Thoracic aorta (tissue), 2 donors: ENCODE measurements around the gene PDIA6. TPM values are rescaled to one million over a fixed set of nuclear protein-coding genes. Genes with fewer than 3 reads are reported as not detected.

Experiments used
- ATAC-seq: fragments of 150-250 bp; one replicate; pipeline ENCODE4 v1.8.0; 2017; ENCODE audit warnings: low read depth; ENCODE audit not compliant: insufficient number of reproducible peaks, low FRiP score
- DNase-seq: peaks from one replicate; pipeline ENCODE4 v3.0.0-alpha.2; 2020; ENCODE audit warnings: low spot score
- H3K27ac ChIP-seq, 2 donors: fragments of 200-600 bp; sonication (generic); 1 replicate in 1 of 2; 2 replicates in 1 of 2; pipeline ENCODE4 v1.5.1; 2016; ENCODE audit warnings: mild to moderate bottlenecking in 2 of 2, moderate library complexity in 2 of 2
- H3K27me3 ChIP-seq: fragments of 200-600 bp; sonication (generic); replicated peaks from 2 replicates; pipeline ENCODE4 v1.6.0; 2016; ENCODE audit warnings: mild to moderate bottlenecking; ENCODE audit not compliant: insufficient read depth
- H3K36me3 ChIP-seq: fragments of 200-600 bp; sonication (generic); one replicate; pipeline ENCODE4 v1.5.1; 2016
- H3K4me1 ChIP-seq, 2 donors: fragments of 200-600 bp; sonication (generic); 1 replicate in 1 of 2; 2 replicates in 1 of 2; pipeline versions ENCODE4 v1.5.1 to v1.6.0; 2016; ENCODE audit warnings: low read depth in 2 of 2, mild to moderate bottlenecking in 1 of 2; ENCODE audit not compliant: control insufficient read depth in 1 of 2
- H3K4me3 ChIP-seq: fragments of 200-600 bp; sonication (generic); 2 replicates; pipeline ENCODE4 v1.5.1; 2016; ENCODE audit warnings: mild to moderate bottlenecking
- H3K9me3 ChIP-seq: fragments of 200-600 bp; sonication (generic); 2 replicates; pipeline ENCODE4 v1.5.1; 2016
- CTCF ChIP-seq: fragments of 200-600 bp; sonication (generic); IDR thresholded peaks from one replicate; pipeline ENCODE4 v1.5.1; 2019; ENCODE audit warnings: antibody characterized with exemption
- total RNA-seq, 2 donors: library from RNA; depleted of rRNA; stranded (reverse); fragments of >200 nt; gene quantifications; one replicate each; pipeline versions ENCODE4 v1.1.0 to v1.2.3, GENCODE V29; 2016

The PDIA6 gene
- total RNA-seq, 2 donors from 2014 or later = 94.9 to 100 TPM

GRCh38 chr2:10757814-10758286 lies 54.7 kb downstream of the PDIA6 start:
- no peaks in the 10 kb centered on the region for H3K27me3 ChIP-seq
- H3K9me3 ChIP-seq = no peaks in the 10 kb centered on the region
- ATAC-seq (no peak), DNase-seq (no peak)
- TF ChIP-seq CTCF = no peak
- H3K27ac ChIP-seq = no peak overlapping the region
- no peaks in the 10 kb centered on the region for H3K4me1 ChIP-seq
- H3K4me3 ChIP-seq = no peak overlapping the region
- H3K36me3 ChIP-seq = no peaks in the 10 kb centered on the region

GRCh38 chr2:10755621-10756020 lies 57.0 kb downstream of the PDIA6 start:
- Histone ChIP-seq H3K27me3 (no peaks in the 10 kb centered on the region), H3K36me3 (no peaks in the 10 kb centered on the region), H3K27ac (no peak overlapping the region), H3K4me1 (no peaks in the 10 kb centered on the region), H3K4me3 (no peak overlapping the region), H3K9me3 (no peaks in the 10 kb centered on the region)
- TF ChIP-seq CTCF = no peak
- ATAC-seq (no peak), DNase-seq (no peak)

- Histone ChIP-seq H3K36me3 (no peaks in the 10 kb centered on the region), H3K9me3 (no peaks in the 10 kb centered on the region), H3K27me3 (no peaks in the 10 kb centered on the region), H3K27ac (no peak overlapping the region), H3K4me3 (no peak overlapping the region), H3K4me1 (no peaks in the 10 kb centered on the region)
- ATAC-seq (no peak), DNase-seq (no peak)
- no peak for TF ChIP-seq CTCF
Measured at GRCh38 chr2:10753876-10754275, 58.7 kb downstream of the PDIA6 start.

- no peaks in the 10 kb centered on the region for H3K4me1 ChIP-seq
- no peak overlapping the region for H3K27ac ChIP-seq
- ATAC-seq (no peak), DNase-seq (no peak)
- H3K9me3 ChIP-seq = no peaks in the 10 kb centered on the region
- TF ChIP-seq CTCF = no peak
- no peak overlapping the region for H3K4me3 ChIP-seq
- H3K27me3 ChIP-seq = no peaks in the 10 kb centered on the region
- H3K36me3 ChIP-seq = no peaks in the 10 kb centered on the region
Measured at GRCh38 chr2:10753156-10753555, 59.4 kb downstream of the PDIA6 start.

GRCh38 chr2:10752236-10752635 lies 60.3 kb downstream of the PDIA6 start:
- DNase-seq (no peak), ATAC-seq (no peak)
- H3K9me3 ChIP-seq = no peaks in the 10 kb centered on the region
- H3K4me1 ChIP-seq = no peaks in the 10 kb centered on the region
- TF ChIP-seq CTCF = no peak
- no peak overlapping the region for H3K27ac ChIP-seq
- H3K27me3 ChIP-seq = no peaks in the 10 kb centered on the region
- no peaks in the 10 kb centered on the region for H3K36me3 ChIP-seq
- no peak overlapping the region for H3K4me3 ChIP-seq
